GM12878 (cell line): ENCODE measurements around the gene OR2S2.

Source experiments
- CTCF ChIP-seq, 3 experiments: IDR thresholded peaks in 2 of 3; conservative IDR thresholded peaks in 1 of 3; 2 replicates each; pipeline ENCODE4 v1.5.1; 2011; ENCODE audit warnings: low read depth in 3 of 3, low read length in 3 of 3, mild to moderate bottlenecking in 3 of 3, control low read depth in 2 of 3, moderate library complexity in 2 of 3, inconsistent platforms in 1 of 3, mixed read lengths in 1 of 3; ENCODE audit not compliant: control insufficient read depth in 2 of 3, insufficient read depth in 1 of 3; ENCODE audit errors: extremely low read depth in 1 of 3
- EED ChIP-seq: sonication (generic); IDR thresholded peaks from 2 replicates; pipeline ENCODE4 v1.6.1; 2016; ENCODE audit warnings: antibody characterized with exemption, low read depth
- EZH2 ChIP-seq: IDR thresholded peaks from 2 replicates; pipeline ENCODE4 v1.6.1; 2012; ENCODE audit warnings: low read depth, mild to moderate bottlenecking, control low read depth, inconsistent platforms, low read length, borderline replicate concordance; ENCODE audit not compliant: control insufficient read depth
- NFIC ChIP-seq: IDR thresholded peaks from 2 replicates; pipeline ENCODE4 v1.6.1; 2012; ENCODE audit warnings: low read depth, mild to moderate bottlenecking, inconsistent platforms, low read length, moderate library complexity
- POLR2A ChIP-seq: IDR thresholded peaks from 2 replicates; pipeline ENCODE4 v1.6.1; 2011; ENCODE audit warnings: low read depth, mild to moderate bottlenecking, low read length
- POLR2AphosphoS5 ChIP-seq: IDR thresholded peaks from 2 replicates; pipeline ENCODE4 v1.6.1; 2011; ENCODE audit warnings: mild to moderate bottlenecking, low read length, inconsistent platforms
- SUPT20H ChIP-seq: IDR thresholded peaks from 2 replicates; pipeline ENCODE4 v1.6.1; 2011; ENCODE audit warnings: low read depth, mild to moderate bottlenecking, low read length, moderate library complexity, borderline replicate concordance; ENCODE audit not compliant: control insufficient read depth
- TCF7 ChIP-seq: IDR thresholded peaks from 2 replicates; pipeline ENCODE4 v1.6.1; 2014; ENCODE audit warnings: antibody characterized with exemption, borderline replicate concordance

GRCh38 chr9:35994959-35995358 lies 37.0 kb upstream of the OR2S2 start:
- TF ChIP-seq EZH2 (no peak), POLR2A (no peak), TCF7 (no peak), SUPT20H (no peak), POLR2AphosphoS5 (no peak), NFIC (no peak), CTCF (IDR thresholded peaks at IDR 0.05 in 2 of 3, conservative IDR thresholded peaks at IDR 0.05 in 1 of 3; ENCODE audit: control insufficient read depth in 2 of 3, extremely low read depth in 1 of 3, insufficient read depth in 1 of 3, low read depth in 3 of 3, low read length in 3 of 3) (no peak), EED (no peak)
